ENCODE measurements around the gene TRAPPC12.

The TRAPPC12 gene

GRCh38 chr2:3470856-3471737 lies 91.6 kb downstream of the TRAPPC12 start:
- DNase-seq: no peak

DNA sequence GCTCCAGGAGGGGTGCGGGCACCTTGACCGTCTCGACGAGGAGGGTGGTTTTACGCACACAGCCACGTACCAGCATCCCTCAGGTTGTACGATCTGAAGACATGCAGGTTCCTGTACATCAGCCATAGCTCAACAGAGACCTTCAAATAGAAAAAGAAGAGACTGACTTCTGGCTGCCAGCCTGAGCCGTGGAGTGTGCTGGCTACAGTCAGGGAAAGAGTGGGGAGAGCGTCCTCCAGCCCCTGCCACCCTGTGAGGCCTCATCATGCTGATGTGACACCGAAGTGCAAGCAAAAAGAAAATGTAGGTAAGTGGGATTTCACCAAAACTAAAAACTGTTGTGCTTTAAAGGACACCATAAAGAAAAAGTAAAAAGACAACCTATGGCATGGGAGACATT lies 92.8 kb downstream of the TRAPPC12 start:
- no peak for DNase-seq

GRCh38 chr2:3472966-3473365 lies 93.5 kb downstream of the TRAPPC12 start:
- no peak for DNase-seq

DNA sequence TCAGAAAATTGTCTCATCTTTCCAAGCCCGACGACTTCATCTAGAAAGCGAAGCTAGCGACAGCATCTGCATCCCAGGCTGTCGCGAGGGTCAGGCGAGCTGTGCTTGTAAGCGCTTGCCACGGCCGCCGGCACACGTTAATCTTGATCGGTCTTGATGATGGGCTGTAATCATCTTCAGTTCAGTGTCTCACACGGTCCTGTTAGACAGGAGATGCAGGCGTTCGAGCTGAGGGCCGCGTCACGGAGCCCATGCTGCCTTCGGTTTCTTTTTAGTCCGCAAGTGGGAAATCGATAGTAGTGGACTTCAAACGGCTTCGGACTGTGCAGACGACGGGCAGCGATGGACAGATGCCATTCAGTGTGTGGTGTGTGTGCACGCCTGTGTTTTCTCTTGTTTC lies 96.3 kb downstream of the TRAPPC12 start:
- DNase-seq: no peak

DNA sequence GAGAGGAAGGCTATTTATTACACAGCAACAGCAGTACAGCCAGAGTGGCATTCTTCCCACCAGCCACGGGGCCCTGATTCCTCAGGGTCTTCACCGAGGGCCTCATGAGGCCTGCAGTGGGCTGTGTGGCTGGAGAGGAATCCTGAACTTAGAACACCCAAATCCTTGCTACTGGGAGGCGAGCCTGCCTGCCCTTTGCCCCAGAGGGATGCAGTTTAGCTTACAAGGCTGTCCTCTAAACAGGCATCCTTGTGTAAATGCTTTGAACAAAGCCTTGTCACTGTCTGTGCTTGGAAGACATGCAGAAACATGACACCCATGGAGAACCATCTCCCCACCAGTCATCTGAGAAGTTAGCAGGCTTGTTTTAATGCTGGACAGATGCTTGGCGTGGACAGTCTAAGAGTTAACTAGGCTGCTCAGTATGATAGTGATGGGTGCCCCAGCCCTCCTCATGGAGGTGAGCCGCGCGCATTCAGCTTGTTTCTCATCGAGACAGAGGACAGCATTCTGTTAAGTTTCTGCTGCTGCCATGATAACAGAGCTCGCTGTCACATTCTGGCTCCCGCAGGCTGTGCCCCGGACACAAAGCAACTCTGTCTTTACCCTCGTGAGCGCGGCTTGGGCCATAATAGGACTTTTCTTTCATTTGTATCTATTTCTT lies 97.0 kb downstream of the TRAPPC12 start:
- no peak for DNase-seq

DNA sequence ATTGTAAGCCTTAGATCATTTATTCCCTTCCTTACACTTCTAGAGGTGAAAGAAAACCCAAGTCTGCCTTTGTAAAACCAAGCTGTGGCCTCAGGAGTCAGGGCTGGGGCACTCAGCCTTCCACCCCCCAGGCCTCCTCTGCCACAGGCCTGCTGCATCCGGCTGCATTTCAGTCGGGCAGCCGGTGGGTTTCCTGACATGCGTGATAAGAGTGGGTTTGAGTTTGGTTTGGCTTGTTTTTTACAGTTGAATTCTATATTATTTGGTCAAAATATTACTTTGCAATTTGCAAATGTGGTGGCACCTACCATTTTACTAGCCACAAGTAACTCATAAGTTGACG lies 97.5 kb downstream of the TRAPPC12 start:
- no peak for DNase-seq

- no peak for DNase-seq
Measured at GRCh38 chr2:3478846-3479385, 99.4 kb downstream of the TRAPPC12 start.

GRCh38 chr2:3479430-3480320 lies 100.2 kb downstream of the TRAPPC12 start:
- no peak for DNase-seq

DNA sequence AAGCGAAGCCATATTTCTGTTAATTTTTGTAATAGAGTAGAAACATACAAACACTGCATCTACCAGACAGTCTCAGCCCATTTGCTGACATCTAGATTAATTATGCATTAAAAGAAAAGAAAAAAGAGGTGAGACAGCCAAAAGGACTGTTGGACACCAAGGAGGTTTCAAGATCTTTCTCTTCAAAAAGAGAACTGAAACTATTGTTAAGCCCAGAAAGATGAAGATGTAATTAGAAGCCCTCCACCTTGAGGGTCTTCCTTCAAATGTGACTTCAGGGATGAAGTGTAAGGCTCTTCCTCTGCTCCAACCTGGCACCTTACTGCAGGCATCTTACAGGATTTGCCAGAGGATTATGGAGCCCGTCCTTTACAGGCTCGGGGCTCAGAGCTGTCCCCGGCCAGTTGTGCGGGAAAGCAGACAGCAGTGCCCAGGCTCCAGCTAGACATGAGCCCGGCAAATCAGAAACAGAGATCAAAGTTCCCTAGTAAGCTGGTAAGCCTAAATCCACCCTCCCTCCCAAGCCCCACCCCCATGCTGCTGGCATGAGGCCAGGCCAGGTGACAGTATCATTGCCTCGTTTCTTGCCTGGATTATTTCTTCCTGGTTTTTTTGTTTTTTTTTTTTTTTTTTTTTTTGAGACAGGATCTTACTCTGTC lies 101.0 kb downstream of the TRAPPC12 start:
- peak; percentile 21 for DNase-seq

GRCh38 chr2:3481011-3481400 lies 101.5 kb downstream of the TRAPPC12 start:
- DNase-seq: no peak

DNA sequence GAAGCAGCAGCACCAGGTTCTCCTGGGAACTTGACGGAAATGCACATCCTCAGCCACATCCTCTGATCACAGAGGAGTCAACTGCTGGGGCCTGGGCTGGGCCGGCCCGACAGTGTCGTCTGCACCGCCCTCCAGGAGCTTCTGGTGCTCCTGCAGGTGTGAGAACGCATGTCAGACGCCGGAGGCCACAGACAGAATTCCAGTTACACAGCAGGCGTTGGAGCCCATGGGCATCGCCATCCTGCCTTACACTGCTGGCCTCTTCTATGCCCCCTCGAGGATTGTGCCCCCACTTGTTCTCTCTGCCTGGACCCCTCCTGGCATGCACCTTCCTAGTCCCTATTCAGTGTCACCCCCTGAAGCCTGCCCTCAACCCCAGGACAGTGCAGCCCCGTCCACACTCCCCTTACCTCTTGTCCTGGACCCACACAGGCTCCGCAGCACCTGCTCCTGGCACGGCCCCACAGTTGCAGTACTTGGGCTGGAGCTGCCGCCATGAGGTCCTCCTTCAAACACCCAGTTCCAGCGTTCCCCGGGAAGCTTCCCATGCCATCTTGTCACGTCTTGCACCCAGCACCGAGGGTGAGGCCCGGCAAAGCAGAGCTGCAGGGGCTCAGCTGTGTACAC lies 102.4 kb downstream of the TRAPPC12 start:
- no peak for DNase-seq

GRCh38 chr2:3482363-3482821 lies 102.9 kb downstream of the TRAPPC12 start:
- DNase-seq: no peak

- no peak for DNase-seq
Measured at GRCh38 chr2:3483227-3483985, 103.9 kb downstream of the TRAPPC12 start.

GRCh38 chr2:3483986-3484960 lies 104.8 kb downstream of the TRAPPC12 start:
- no peak for DNase-seq

- no peak for DNase-seq
Measured at GRCh38 chr2:3485166-3485565, 105.7 kb downstream of the TRAPPC12 start.

- DNase-seq: no peak
Measured at GRCh38 chr2:3486047-3487027, 106.8 kb downstream of the TRAPPC12 start.

GRCh38 chr2:3487028-3487425 lies 107.5 kb downstream of the TRAPPC12 start:
- DNase-seq: no peak

DNA sequence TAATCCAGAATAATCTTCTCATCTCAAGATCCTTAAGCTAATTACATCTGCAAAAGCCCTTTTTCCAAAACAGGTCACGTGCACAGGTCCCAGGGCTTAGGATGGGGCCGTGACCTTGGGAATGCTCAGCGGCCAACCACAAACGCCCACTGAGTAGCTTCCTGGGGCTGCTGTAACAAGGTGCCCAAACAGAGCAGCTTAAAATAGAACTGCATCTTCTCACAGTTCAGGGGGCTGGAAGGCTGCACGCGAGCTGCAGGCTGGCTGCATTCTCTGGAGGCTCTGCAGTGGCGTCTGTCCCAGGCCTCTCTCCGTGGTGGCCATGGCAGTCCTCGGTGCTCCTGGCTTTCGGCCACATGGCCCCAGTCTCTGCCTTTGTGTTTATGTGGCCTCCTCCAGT lies 107.9 kb downstream of the TRAPPC12 start:
- DNase-seq: no peak

All from CD4-positive, alpha-beta T cell treated with Interleukin-17A for 4 hours (primary cell).